Osteocyte (in vitro differentiated cells): Measurements from ENCODE around the gene RNF217. TPM values are rescaled to one million over a fixed set of nuclear protein-coding genes. Genes with fewer than 3 reads are reported as not detected.

ENCODE experiments used
- DNase-seq: peaks from one replicate; pipeline ENCODE4 v3.0.0; 2021; ENCODE audit warnings: mixed read lengths; ENCODE audit not compliant: unreplicated experiment; ENCODE audit errors: extremely low spot score
- H3K27ac Mint-ChIP-seq: one replicate; pipeline ENCODE4 v1.8.0; 2021; ENCODE audit warnings: mild to moderate bottlenecking, mixed read lengths; ENCODE audit not compliant: unreplicated experiment
- H3K27me3 Mint-ChIP-seq: one replicate; pipeline ENCODE4 v1.8.0; 2021; ENCODE audit warnings: mixed read lengths; ENCODE audit not compliant: unreplicated experiment
- H3K36me3 Mint-ChIP-seq: one replicate; pipeline ENCODE4 v1.8.0; 2021; ENCODE audit warnings: mixed read lengths; ENCODE audit not compliant: unreplicated experiment
- H3K4me1 Mint-ChIP-seq: one replicate; pipeline ENCODE4 v1.8.0; 2021; ENCODE audit warnings: mixed read lengths; ENCODE audit not compliant: unreplicated experiment
- H3K4me3 Mint-ChIP-seq: one replicate; pipeline ENCODE4 v1.8.0; 2021; ENCODE audit warnings: mild to moderate bottlenecking, moderate library complexity, mixed read lengths; ENCODE audit not compliant: unreplicated experiment
- H3K9me3 Mint-ChIP-seq: one replicate; pipeline ENCODE4 v1.8.0; 2021; ENCODE audit warnings: mixed read lengths; ENCODE audit not compliant: unreplicated experiment
- CTCF ChIP-seq: fragments of 200-600 bp; sonication (generic); IDR thresholded peaks from 2 replicates; pipeline ENCODE4 v1.5.0; 2021; ENCODE audit warnings: antibody characterized with exemption, mild to moderate bottlenecking, moderate library complexity
- total RNA-seq: library from RNA; stranded (reverse); gene quantifications from 2 replicates; pipeline ENCODE4 v1.2.1, GENCODE V29; 2021

RNF217 gene
- total RNA-seq, 1 donor from 2014 or later, result 75.7 TPM

GRCh38 chr6:125097186-125097585 is 134.9 kb downstream of the RNF217 start:
- Mint-ChIP-seq H3K27me3 (no peaks in the 10 kb centered on the region), H3K27ac (no peak overlapping the region), H3K9me3 (no peaks in the 10 kb centered on the region), H3K4me3 (no peak overlapping the region), H3K4me1 (peaks cover 36% of the 10 kb centered on the region), H3K36me3 (peaks cover 2% of the 10 kb centered on the region)
- TF ChIP-seq CTCF, result no peak
- no peak for DNase-seq

- Mint-ChIP-seq H3K4me1 (peaks cover 45% of the 10 kb centered on the region), H3K9me3 (no peaks in the 10 kb centered on the region), H3K27me3 (no peaks in the 10 kb centered on the region), H3K27ac (no peak overlapping the region), H3K4me3 (no peak overlapping the region), H3K36me3 (no peaks in the 10 kb centered on the region)
- DNase-seq, result no peak
- no peak for TF ChIP-seq CTCF
Observed at GRCh38 chr6:125098253-125098652, 136.0 kb downstream of the RNF217 start.

- no peaks in the 10 kb centered on the region for H3K9me3 Mint-ChIP-seq
- H3K36me3 Mint-ChIP-seq, result no peaks in the 10 kb centered on the region
- H3K27ac Mint-ChIP-seq, result peak overlapping the region; percentile 85
- TF ChIP-seq CTCF, result no peak
- H3K27me3 Mint-ChIP-seq, result no peaks in the 10 kb centered on the region
- H3K4me3 Mint-ChIP-seq, result peak overlapping the region; percentile 73
- peaks cover 57% of the 10 kb centered on the region for H3K4me1 Mint-ChIP-seq
- DNase-seq, result no peak
Observed at GRCh38 chr6:125099211-125100073, 137.2 kb downstream of the RNF217 start.

- peaks cover 64% of the 10 kb centered on the region for H3K4me1 Mint-ChIP-seq
- H3K4me3 Mint-ChIP-seq, result peak overlapping the region; percentile 73
- no peak for TF ChIP-seq CTCF
- no peaks in the 10 kb centered on the region for H3K36me3 Mint-ChIP-seq
- H3K9me3 Mint-ChIP-seq, result no peaks in the 10 kb centered on the region
- H3K27ac Mint-ChIP-seq, result peak overlapping the region; percentile 85
- no peaks in the 10 kb centered on the region for H3K27me3 Mint-ChIP-seq
- no peak for DNase-seq
Observed at GRCh38 chr6:125100074-125100652, 137.9 kb downstream of the RNF217 start.

GRCh38 chr6:125101128-125101527 is 138.9 kb downstream of the RNF217 start:
- no peak for TF ChIP-seq CTCF
- DNase-seq, result no peak
- H3K4me1 Mint-ChIP-seq, result peaks cover 60% of the 10 kb centered on the region
- H3K27ac Mint-ChIP-seq, result peak overlapping the region; percentile 93
- H3K4me3 Mint-ChIP-seq, result no peak overlapping the region
- H3K36me3 Mint-ChIP-seq, result no peaks in the 10 kb centered on the region
- no peaks in the 10 kb centered on the region for H3K9me3 Mint-ChIP-seq
- H3K27me3 Mint-ChIP-seq, result no peaks in the 10 kb centered on the region
